ENCODE data around the gene EGLN2.
"Not testable (repeated sequence)": the region's sequence is repeated elsewhere in the genome, so short reads cannot be mapped to it uniquely, and the experiment has no call there.

Gene EGLN2

DNA sequence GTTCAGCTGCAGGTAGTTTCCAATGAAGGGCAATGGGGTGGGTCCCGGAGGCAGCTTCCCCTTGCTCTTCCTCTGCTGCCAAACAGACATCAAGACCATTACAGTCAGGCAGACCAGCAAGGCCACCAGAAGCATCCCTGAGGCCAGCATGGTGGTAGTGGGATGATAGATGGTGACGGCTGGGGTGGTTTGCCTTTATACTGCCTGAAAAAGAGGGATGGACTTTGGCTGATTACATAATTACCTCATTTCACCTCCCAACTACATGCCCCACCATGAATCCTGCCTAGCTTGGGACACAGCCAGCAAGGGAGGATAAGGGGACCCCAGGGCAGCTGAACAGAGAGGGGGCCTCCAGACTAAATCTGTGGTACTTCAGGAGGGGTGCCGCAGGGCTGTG is 51.3 kb downstream of the EGLN2 start, which contains the start of gene CYP2A6:
Gene CYP2A6 (minus strand): TSS at position 171 of the 400 bp plus-strand sequence. CDS start 21 bp downstream, at position 150.
- DNase-seq = not testable (repeated sequence)

DNA sequence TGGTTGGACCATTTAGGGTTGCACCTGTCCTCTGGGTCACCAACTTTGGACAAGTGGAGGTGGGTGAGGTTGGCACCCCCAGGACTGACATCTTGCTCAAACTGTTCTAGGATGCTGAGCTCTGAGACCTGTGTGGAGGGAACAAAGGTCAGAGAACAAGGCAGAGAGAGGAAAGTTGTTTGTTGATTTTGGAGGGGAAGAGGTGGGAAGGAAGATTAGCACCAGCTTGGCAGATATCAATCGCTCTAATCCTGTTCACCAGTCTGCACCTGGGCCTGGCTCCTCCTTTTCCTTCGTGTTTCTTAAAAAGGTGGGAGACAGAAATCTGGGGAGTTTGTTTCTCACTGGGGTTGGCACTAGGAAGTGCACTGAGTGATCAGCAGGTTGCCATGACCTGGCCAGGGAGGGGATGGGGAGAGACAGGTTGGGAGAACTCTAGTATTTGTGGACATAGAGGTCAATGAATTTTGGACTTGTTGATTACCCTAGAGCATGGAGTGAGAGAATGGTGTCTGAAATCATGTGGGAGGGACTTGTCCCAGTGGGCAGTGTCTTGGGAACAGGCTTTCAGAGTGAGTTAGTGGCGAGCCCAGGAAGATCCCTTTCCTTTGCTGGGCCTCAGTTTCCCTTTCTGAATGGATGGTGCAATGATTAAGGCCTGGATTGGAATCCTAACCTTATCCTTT is 53.6 kb downstream of the EGLN2 start:
- DNase-seq = not testable (repeated sequence)

Measured in activated effector memory CD4-positive, alpha-beta T cell treated with anti-CD3 and anti-CD28 coated beads, Interleukin-2, amount 50 U/mL, for 16 hours (primary cell).